NCI-H446 treated with DMSO at 0.1 percent for 48 hours (cell line): ENCODE results near the gene TCF25.
"Not testable (repeated sequence)": the region's sequence is repeated elsewhere in the genome, so short reads cannot be mapped to it uniquely, and the experiment has no call there.

ENCODE experiments used
- DNase-seq: peaks from one replicate; lab custom pipeline; 2025; lab: John Stamatoyannopoulos, UW

The TCF25 gene

GRCh38 chr16:89905511-89906139, 32.2 kb downstream of the TCF25 start:
- DNase-seq = no peak

- no peak for DNase-seq
These were observed 33.0 kb downstream of the TCF25 start for GRCh38 chr16:89906140-89907025.

GRCh38 chr16:89907055-89907814, 33.8 kb downstream of the TCF25 start:
- no peak for DNase-seq

GRCh38 chr16:89908236-89908635, 34.8 kb downstream of the TCF25 start:
- no peak for DNase-seq

- no peak for DNase-seq
These were observed 36.7 kb downstream of the TCF25 start for GRCh38 chr16:89909777-89910716.

GRCh38 chr16:89910717-89911354, 37.4 kb downstream of the TCF25 start:
- DNase-seq = no peak

GRCh38 chr16:89911375-89911774, 38.0 kb downstream of the TCF25 start:
- no peak for DNase-seq

- no peak for DNase-seq
These were observed 38.8 kb downstream of the TCF25 start for GRCh38 chr16:89912143-89912542.

GRCh38 chr16:89912627-89913026, 39.2 kb downstream of the TCF25 start:
- no peak for DNase-seq

GRCh38 chr16:89913408-89914387, 40.3 kb downstream of the TCF25 start:
- no peak for DNase-seq

GRCh38 chr16:89914642-89915285, 41.4 kb downstream of the TCF25 start:
- not testable (repeated sequence) for DNase-seq

GRCh38 chr16:89915303-89916232, 42.2 kb downstream of the TCF25 start:
- no peak for DNase-seq

GRCh38 chr16:89917773-89918452, 44.5 kb downstream of the TCF25 start:
- DNase-seq = no peak

- no peak for DNase-seq
These were observed 45.3 kb downstream of the TCF25 start, which contains the start of gene MC1R for GRCh38 chr16:89918453-89919347. Gene MC1R, plus strand, starts transcription at chr16:89918862. Its CDS starts 397 bp downstream, at chr16:89919259.

- no peak for DNase-seq
These were observed 46.4 kb downstream of the TCF25 start for GRCh38 chr16:89919535-89920406.
